ENCODE measurements around the gene MAB21L3.

DNA sequence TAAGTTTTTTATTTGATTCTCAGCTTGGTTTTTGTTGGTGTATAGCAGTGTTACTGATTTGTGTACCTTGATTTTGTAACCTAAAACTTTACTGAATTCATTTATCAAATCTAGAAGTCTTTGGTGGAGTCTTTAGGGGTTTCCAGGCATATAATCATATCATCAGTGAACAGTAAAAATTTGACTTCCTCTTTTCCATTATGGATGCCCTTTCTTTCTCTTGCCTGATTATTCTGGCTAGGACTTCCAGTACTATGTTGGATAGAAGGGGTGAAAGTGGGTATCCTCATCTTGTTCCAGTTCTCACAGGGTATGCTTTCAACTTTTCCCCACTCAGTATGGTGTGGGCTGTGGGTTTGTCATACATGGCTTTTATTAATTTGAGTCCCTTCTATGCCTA lies 23.6 kb upstream of the MAB21L3 start:
- TF ChIP-seq, protein P1, sequence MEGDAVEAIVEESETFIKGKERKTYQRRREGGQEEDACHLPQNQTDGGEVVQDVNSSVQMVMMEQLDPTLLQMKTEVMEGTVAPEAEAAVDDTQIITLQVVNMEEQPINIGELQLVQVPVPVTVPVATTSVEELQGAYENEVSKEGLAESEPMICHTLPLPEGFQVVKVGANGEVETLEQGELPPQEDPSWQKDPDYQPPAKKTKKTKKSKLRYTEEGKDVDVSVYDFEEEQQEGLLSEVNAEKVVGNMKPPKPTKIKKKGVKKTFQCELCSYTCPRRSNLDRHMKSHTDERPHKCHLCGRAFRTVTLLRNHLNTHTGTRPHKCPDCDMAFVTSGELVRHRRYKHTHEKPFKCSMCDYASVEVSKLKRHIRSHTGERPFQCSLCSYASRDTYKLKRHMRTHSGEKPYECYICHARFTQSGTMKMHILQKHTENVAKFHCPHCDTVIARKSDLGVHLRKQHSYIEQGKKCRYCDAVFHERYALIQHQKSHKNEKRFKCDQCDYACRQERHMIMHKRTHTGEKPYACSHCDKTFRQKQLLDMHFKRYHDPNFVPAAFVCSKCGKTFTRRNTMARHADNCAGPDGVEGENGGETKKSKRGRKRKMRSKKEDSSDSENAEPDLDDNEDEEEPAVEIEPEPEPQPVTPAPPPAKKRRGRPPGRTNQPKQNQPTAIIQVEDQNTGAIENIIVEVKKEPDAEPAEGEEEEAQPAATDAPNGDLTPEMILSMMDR (IDR thresholded peaks at IDR 0.05; ENCODE audit: insufficient read depth, low read length, poor library complexity, severe bottlenecking): no peak
- no peak for TF ChIP-seq EZH2phosphoT487 (conservative IDR thresholded peaks at IDR 0.05; ENCODE audit: low read length)

Measured in SU-DHL-6 (cell line).